CD14-positive monocyte (primary cell): Measurements from ENCODE around the gene TMEM240. TPM values are rescaled to one million over a fixed set of nuclear protein-coding genes. Genes with fewer than 3 reads are reported as not detected.
"Not testable (repeated sequence)": the region's sequence is repeated elsewhere in the genome, so short reads cannot be mapped to it uniquely, and the experiment has no call there.

Experiments
- DNase-seq, 3 donors: peaks; one replicate each; pipeline ENCODE4 v3.0.0-alpha.2; 2011 to 2022
- H2AFZ ChIP-seq: 2 replicates; pipeline ENCODE4 v1.6.0; 2012; ENCODE audit warnings: mild to moderate bottlenecking, low read depth, low read length, inconsistent platforms; ENCODE audit not compliant: insufficient read depth, poor library complexity, severe bottlenecking
- H3K27ac ChIP-seq, 2 donors: 1 replicate in 1 of 2; 2 replicates in 1 of 2; pipeline ENCODE4 v1.5.1; 2012 to 2013; ENCODE audit warnings: low read length in 2 of 2, control low read depth in 1 of 2, inconsistent platforms in 1 of 2, low read depth in 1 of 2, mild to moderate bottlenecking in 1 of 2
- H3K27me3 ChIP-seq, 2 donors: one replicate each; pipeline versions ENCODE4 v1.6.0 to v1.6.1; 2011 to 2013; ENCODE audit warnings: low read length in 2 of 2; ENCODE audit not compliant: control insufficient read depth in 2 of 2, insufficient read depth in 2 of 2
- H3K36me3 ChIP-seq, 2 donors: replicated peaks in 1 of 2; 1 replicate in 1 of 2; 2 replicates in 1 of 2; pipeline versions ENCODE4 v1.5.1 to v1.6.1; 2012 to 2013; ENCODE audit warnings: low read length in 2 of 2, control low read depth in 1 of 2, inconsistent platforms in 1 of 2, mild to moderate bottlenecking in 1 of 2; ENCODE audit not compliant: insufficient read depth in 2 of 2, control insufficient read depth in 1 of 2
- H3K4me1 ChIP-seq, 2 donors: 1 replicate in 1 of 2; 2 replicates in 1 of 2; pipeline versions ENCODE4 v1.5.1 to v1.6.1; 2012 to 2013; ENCODE audit warnings: low read length in 2 of 2, control low read depth in 1 of 2, inconsistent platforms in 1 of 2, mild to moderate bottlenecking in 1 of 2, moderate library complexity in 1 of 2; ENCODE audit not compliant: insufficient read depth in 2 of 2, control insufficient read depth in 1 of 2
- H3K4me2 ChIP-seq: replicated peaks from 2 replicates; pipeline ENCODE3; 2012; ENCODE audit warnings: low read length, moderate library complexity, mild to moderate bottlenecking; ENCODE audit not compliant: poor library complexity, severe bottlenecking; ENCODE audit errors: extremely low read depth
- H3K4me3 ChIP-seq, 3 experiments: fragments of 200-600 bp in 1 of 3; sonication (generic) in 1 of 3; replicated peaks in 1 of 3; 1 replicate in 2 of 3; 2 replicates in 1 of 3; pipeline ENCODE4 v1.5.1; 2011 to 2013; ENCODE audit warnings: low read length in 3 of 3, mild to moderate bottlenecking in 3 of 3, control low read depth in 2 of 3, low read depth in 2 of 3, inconsistent platforms in 1 of 3, moderate library complexity in 1 of 3
- H3K79me2 ChIP-seq: 2 replicates; pipeline ENCODE4 v1.6.0; 2012; ENCODE audit warnings: mild to moderate bottlenecking, control low read depth, inconsistent platforms, low read length, moderate library complexity; ENCODE audit not compliant: insufficient read depth
- H3K9ac ChIP-seq: 2 replicates; pipeline ENCODE4 v1.6.0; 2017; ENCODE audit warnings: low read length, mild to moderate bottlenecking; ENCODE audit not compliant: insufficient read depth, poor library complexity, severe bottlenecking
- H3K9me3 ChIP-seq, 2 donors: replicated peaks in 1 of 2; 1 replicate in 1 of 2; 2 replicates in 1 of 2; pipeline versions ENCODE4 v1.5.1 to v1.6.1; 2012 to 2013; ENCODE audit warnings: low read length in 2 of 2, control low read depth in 1 of 2; ENCODE audit not compliant: control insufficient read depth in 1 of 2, insufficient read depth in 1 of 2
- H4K20me1 ChIP-seq: 2 replicates; pipeline ENCODE4 v1.6.0; 2012; ENCODE audit warnings: mild to moderate bottlenecking, low read length, control low read depth, moderate library complexity; ENCODE audit not compliant: insufficient read depth
- H3K27ac Mint-ChIP-seq, 7 donors: one replicate each; pipeline ENCODE4 v1.8.0; 2020; ENCODE audit warnings: mild to moderate bottlenecking in 7 of 7, mixed read lengths in 7 of 7, moderate library complexity in 6 of 7, inconsistent platforms in 2 of 7
- H3K27me3 Mint-ChIP-seq, 3 donors: one replicate each; pipeline ENCODE4 v1.8.0; 2021 to 2022; ENCODE audit warnings: low read depth in 3 of 3, mild to moderate bottlenecking in 3 of 3, mixed read lengths in 3 of 3, moderate library complexity in 3 of 3, inconsistent platforms in 1 of 3
- H3K36me3 Mint-ChIP-seq, 2 donors: one replicate each; pipeline ENCODE4 v1.8.0; 2020; ENCODE audit warnings: mixed read lengths in 2 of 2, inconsistent platforms in 1 of 2, mild to moderate bottlenecking in 1 of 2
- H3K4me1 Mint-ChIP-seq: one replicate; pipeline ENCODE4 v1.8.0; 2020; ENCODE audit warnings: mild to moderate bottlenecking, mixed read lengths
- H3K4me3 Mint-ChIP-seq, 2 donors: one replicate each; pipeline ENCODE4 v1.8.0; 2020; ENCODE audit warnings: mild to moderate bottlenecking in 2 of 2, mixed read lengths in 2 of 2, moderate library complexity in 1 of 2
- H3K9me3 Mint-ChIP-seq, 7 donors: one replicate each; pipeline ENCODE4 v1.8.0; 2020 to 2022; ENCODE audit warnings: mixed read lengths in 7 of 7, mild to moderate bottlenecking in 6 of 7, moderate library complexity in 6 of 7, inconsistent platforms in 2 of 7
- CTCF ChIP-seq: fragments of 200-600 bp; IDR thresholded peaks from one replicate; pipeline ENCODE4 v1.8.0; 2022; ENCODE audit warnings: antibody characterized with exemption, mild to moderate bottlenecking
- WGBS: methylation state at CpG from one replicate; pipeline ENCODE4 v1.1.5; 2013; ENCODE audit warnings: missing lambda C conversion rate; ENCODE audit not compliant: insufficient coverage; 5-methylcytosine and 5-hydroxymethylcytosine counted together
- intact Hi-C, 2 donors: fragments of 100-400 bp; cut with micrococcal nuclease; formaldehyde crosslinking; loops; one replicate each; pipeline versions ENCODE4 v1.15.0 to v1.15.1; 2023
- polyA plus RNA-seq, 3 donors: library from polyadenylated mRNA; depleted of rRNA in 1 of 3; unstranded in 2 of 3; stranded (reverse) in 1 of 3; fragments of 300-500 nt in 2 of 3; fragments of >200 nt in 1 of 3; fragmentation: Illumina TruSeq in 2 of 3; gene quantifications; 1 replicate in 2 of 3; 2 replicates in 1 of 3; pipeline ENCODE4 v1.2.3, GENCODE V29; 2012 to 2021

The TMEM240 gene
- polyA plus RNA-seq, 3 donors = not detected

GRCh38 chr1:1494311-1494710 lies 46.1 kb downstream of the TMEM240 start:
- H4K20me1 ChIP-seq, H2AFZ ChIP-seq, H3K27me3 Mint-ChIP-seq, DNase-seq, H3K4me1 Mint-ChIP-seq, H3K9ac ChIP-seq, H3K27me3 ChIP-seq, H3K79me2 ChIP-seq, H3K4me3 ChIP-seq, H3K27ac ChIP-seq, intact Hi-C loops, H3K4me1 ChIP-seq, H3K4me3 Mint-ChIP-seq, H3K27ac Mint-ChIP-seq, H3K4me2 ChIP-seq: not testable (repeated sequence)
- Mint-ChIP-seq H3K36me3 (peaks cover 34 to 62% of the 10 kb centered on the region in 2 donors), H3K9me3 (peaks cover 25 to 33% (median 28%) of the 10 kb centered on the region in 7 donors)
- Histone ChIP-seq H3K36me3 (peaks cover 31 to 52% of the 10 kb centered on the region in 2 donors), H3K9me3 (peaks cover 14 to 36% of the 10 kb centered on the region in 2 donors)
- WGBS = 99% methylated on average over 14 of the region's 22 CpGs

GRCh38 chr1:1491601-1492000 lies 48.8 kb downstream of the TMEM240 start:
- Histone ChIP-seq H3K4me1 (no peaks in the 10 kb centered on the region), H3K36me3 (peaks cover 40 to 72% of the 10 kb centered on the region in 2 donors), H3K4me3 (no peak overlapping the region), H3K9me3 (peaks cover 14 to 36% of the 10 kb centered on the region in 2 donors), H3K4me2 (no peak overlapping the region), H3K27ac (no peak overlapping the region), H4K20me1 (no peaks in the 10 kb centered on the region), H3K9ac (no peak overlapping the region), H3K79me2 (no peaks in the 10 kb centered on the region), H2AFZ (no peak overlapping the region), H3K27me3 (no peaks in the 10 kb centered on the region)
- peaks cover 25 to 36% (median 28%) of the 10 kb centered on the region in 7 donors for H3K9me3 Mint-ChIP-seq
- no peak for TF ChIP-seq CTCF
- peaks cover 0 to 4% (median 0%) of the 10 kb centered on the region in 3 donors for H3K27me3 Mint-ChIP-seq
- DNase-seq = no peak
- peaks cover 51 to 85% of the 10 kb centered on the region in 2 donors for H3K36me3 Mint-ChIP-seq
- H3K4me3 Mint-ChIP-seq = no peak overlapping the region
- H3K27ac Mint-ChIP-seq = no peak overlapping the region
- WGBS = 94% methylated on average over 10 of the region's 10 CpGs
- intact Hi-C loops = no loop called here
- H3K4me1 Mint-ChIP-seq = no peaks in the 10 kb centered on the region
